ENCODE results near the gene DARS2. TPM values are rescaled to one million over a fixed set of nuclear protein-coding genes. Genes with fewer than 3 reads are reported as not detected.
"Not testable (repeated sequence)": the region's sequence is repeated elsewhere in the genome, so short reads cannot be mapped to it uniquely, and the experiment has no call there.

DARS2 gene
- total RNA-seq, 2 donors from 2014 or later, result 7.5 to 11.2 TPM

DNA sequence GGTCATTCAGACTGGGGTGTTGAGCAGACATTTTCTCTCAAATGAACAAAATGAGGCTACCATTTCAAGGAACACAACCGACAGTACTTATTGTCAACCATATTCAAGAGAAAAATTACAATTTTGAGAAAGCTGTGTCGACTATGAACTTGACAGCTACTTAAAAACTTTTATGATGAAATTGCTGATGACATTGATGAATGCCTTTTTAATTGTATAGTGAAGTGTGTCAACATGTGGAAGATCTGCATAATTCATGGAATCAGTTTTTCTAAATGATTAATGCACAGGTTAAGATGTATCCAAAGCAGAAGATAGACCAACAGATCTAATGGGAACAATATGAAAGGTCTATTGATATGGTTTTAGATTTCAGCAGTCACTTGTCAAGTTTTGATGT lies 34.6 kb upstream of the DARS2 start:
- no peak overlapping the region for H3K27ac ChIP-seq
- peaks cover 0 to 8% of the 10 kb centered on the region in 2 donors for H3K36me3 ChIP-seq (replicated peaks in 1 of 2; ENCODE audit: insufficient read depth in 1 of 2, low read depth in 2 of 2)
- 86 to 96% methylated on average over 2 of the region's 2 CpGs for WGBS, 2 donors
- no peaks in the 10 kb centered on the region for H3K9me3 ChIP-seq
- TF ChIP-seq POLR2A (IDR thresholded peaks at IDR 0.05), result no peak
- TF ChIP-seq, protein P1, sequence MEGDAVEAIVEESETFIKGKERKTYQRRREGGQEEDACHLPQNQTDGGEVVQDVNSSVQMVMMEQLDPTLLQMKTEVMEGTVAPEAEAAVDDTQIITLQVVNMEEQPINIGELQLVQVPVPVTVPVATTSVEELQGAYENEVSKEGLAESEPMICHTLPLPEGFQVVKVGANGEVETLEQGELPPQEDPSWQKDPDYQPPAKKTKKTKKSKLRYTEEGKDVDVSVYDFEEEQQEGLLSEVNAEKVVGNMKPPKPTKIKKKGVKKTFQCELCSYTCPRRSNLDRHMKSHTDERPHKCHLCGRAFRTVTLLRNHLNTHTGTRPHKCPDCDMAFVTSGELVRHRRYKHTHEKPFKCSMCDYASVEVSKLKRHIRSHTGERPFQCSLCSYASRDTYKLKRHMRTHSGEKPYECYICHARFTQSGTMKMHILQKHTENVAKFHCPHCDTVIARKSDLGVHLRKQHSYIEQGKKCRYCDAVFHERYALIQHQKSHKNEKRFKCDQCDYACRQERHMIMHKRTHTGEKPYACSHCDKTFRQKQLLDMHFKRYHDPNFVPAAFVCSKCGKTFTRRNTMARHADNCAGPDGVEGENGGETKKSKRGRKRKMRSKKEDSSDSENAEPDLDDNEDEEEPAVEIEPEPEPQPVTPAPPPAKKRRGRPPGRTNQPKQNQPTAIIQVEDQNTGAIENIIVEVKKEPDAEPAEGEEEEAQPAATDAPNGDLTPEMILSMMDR (IDR thresholded peaks at IDR 0.05), result no peak
- H3K4me3 ChIP-seq, result no peak overlapping the region
- intact Hi-C loops (cut with DNase I), result no loop called here
- ATAC-seq (no peak), DNase-seq (no peak)
- no peaks in the 10 kb centered on the region for H3K4me1 ChIP-seq
- H3K27me3 ChIP-seq, result no peaks in the 10 kb centered on the region

DNA sequence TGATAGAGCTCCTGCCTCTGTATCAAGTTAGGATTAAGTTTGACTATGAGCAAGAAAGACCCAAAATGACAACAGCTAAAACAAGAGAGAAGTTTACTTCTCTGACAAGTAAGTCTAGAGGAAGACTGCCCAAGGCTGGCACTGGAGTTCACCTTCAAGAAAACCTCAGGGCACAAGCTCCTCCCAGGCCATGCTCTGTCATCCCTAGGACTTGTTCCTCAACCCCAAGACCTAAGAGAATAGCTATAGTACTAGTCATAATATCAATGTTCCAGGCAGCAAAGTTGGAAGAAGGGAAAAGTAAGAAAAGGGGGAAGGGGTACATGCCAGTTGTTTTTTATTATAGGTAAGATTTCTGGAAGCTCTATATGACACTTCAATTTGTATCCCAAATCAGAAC lies 26.4 kb upstream of the DARS2 start:
- Histone ChIP-seq H3K4me1 (no peaks in the 10 kb centered on the region), H3K4me3 (no peak overlapping the region), H3K27ac (no peak overlapping the region), H3K36me3 (replicated peaks in 1 of 2; ENCODE audit: insufficient read depth in 1 of 2, low read depth in 2 of 2) (no peaks in the 10 kb centered on the region), H3K27me3 (no peaks in the 10 kb centered on the region), H3K9me3 (no peaks in the 10 kb centered on the region)
- TF ChIP-seq, protein P1 (IDR thresholded peaks at IDR 0.05), result no peak
- TF ChIP-seq POLR2A (IDR thresholded peaks at IDR 0.05), result no peak
- intact Hi-C loops (cut with DNase I), result no loop called here
- ATAC-seq (no peak), DNase-seq (no peak)

DNA sequence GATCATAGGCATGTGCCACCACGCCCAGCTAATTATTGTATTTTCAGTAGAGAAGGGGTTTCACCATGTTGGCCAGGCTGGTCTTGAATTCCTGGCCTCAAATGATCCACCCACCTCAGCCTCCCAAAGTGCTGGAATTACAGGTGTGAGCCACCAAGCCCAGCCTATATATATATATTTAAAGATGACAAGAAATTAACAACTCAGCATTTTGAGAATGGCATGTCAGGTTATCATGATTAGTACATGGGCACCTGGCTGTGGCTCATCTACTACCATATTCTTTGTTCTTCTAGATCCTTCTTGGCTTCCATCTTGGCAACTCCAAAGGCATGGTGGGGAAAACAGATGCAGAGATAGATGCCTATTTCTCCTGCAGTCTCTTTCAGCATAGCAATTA lies 24.5 kb upstream of the DARS2 start:
- ATAC-seq, H3K4me1 ChIP-seq, H3K9me3 ChIP-seq: not testable (repeated sequence)

DNA sequence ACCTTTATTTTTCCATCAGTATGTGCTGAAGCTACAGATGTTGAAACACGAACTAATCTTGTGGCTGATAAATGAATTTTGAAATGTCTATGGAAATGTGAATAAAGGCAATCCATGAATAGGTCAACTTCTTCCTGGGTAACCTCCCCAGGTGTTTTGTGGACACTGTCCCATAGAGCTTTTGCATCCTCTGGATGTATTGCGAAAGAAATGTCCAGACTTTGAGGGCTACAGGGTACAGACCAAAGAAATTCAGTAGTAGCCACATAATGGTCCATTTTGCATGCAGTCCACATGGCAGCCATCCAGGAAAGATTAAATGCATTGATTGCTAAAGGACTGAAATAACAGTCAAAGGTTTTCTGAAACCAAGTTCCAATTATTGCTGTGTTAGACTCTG lies 21.5 kb upstream of the DARS2 start:
- Histone ChIP-seq H3K27ac (no peak overlapping the region), H3K4me3 (no peak overlapping the region), H3K4me1 (no peaks in the 10 kb centered on the region), H3K27me3 (no peaks in the 10 kb centered on the region), H3K36me3 (replicated peaks in 1 of 2; ENCODE audit: insufficient read depth in 1 of 2, low read depth in 2 of 2) (no peaks in the 10 kb centered on the region), H3K9me3 (no peaks in the 10 kb centered on the region)
- DNase-seq, result no peak
- ATAC-seq, result no peak
- WGBS, 2 donors, result 72 to 77% methylated on average over 2 of the region's 2 CpGs
- intact Hi-C loops (cut with DNase I), result no loop called here
- TF ChIP-seq, protein P1 (IDR thresholded peaks at IDR 0.05), result no peak
- no peak for TF ChIP-seq POLR2A (IDR thresholded peaks at IDR 0.05)

More for the DNA sequence above, 24.5 kb upstream of the DARS2 start:
- H3K4me3 ChIP-seq; H3K36me3 ChIP-seq (replicated peaks in 1 of 2; ENCODE audit: insufficient read depth in 1 of 2, low read depth in 2 of 2); H3K27me3 ChIP-seq; DNase-seq; H3K27ac ChIP-seq; intact Hi-C loops (cut with DNase I): not testable (repeated sequence)
- WGBS, 2 donors, result 90 to 92% methylated on average over 1 of the region's 1 CpG

DNA sequence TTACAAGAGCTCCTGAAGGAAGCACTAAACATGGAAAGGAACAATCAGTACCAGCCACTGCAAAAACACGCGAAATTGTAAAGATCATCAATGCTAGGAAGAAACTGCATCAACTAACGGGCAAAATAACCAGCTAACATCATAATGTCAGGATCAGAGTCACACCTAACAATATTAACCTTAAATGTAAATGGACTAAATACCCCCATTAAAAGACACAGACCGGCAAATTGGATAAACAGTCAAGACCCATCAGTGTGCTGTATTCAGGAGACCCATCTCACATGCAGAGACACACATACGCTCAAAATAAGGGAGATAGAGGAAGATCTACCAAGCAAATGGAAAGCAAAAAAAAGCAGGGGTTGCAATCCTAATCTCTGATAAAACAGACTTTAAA lies 10.8 kb upstream of the DARS2 start:
- 94 to 98% methylated on average over 5 of the region's 5 CpGs for WGBS, 2 donors

DNA sequence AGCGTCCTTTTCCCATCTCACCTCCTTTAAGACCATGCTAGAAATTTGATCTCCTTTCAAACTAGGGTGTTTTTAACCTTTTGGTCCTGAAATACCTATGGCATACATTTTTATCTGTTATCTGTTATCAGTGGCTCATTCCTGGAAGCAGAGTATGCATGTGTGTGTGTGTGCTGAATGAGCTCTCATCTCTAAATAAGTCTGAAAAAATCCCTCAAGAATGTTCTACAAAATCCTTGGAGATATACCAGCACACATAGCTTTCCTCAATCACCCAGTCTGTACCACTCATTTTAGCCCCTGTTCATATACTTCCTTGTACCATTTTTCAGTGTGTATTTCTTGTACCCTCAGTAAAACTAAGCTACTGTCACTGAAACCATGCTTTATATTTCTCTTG lies 6.0 kb upstream of the DARS2 start:
- no peaks in the 10 kb centered on the region for H3K9me3 ChIP-seq
- H3K27ac ChIP-seq, result no peak overlapping the region
- no peak overlapping the region for H3K4me3 ChIP-seq
- DNase-seq, result no peak
- WGBS, 2 donors, result 71 to 75% methylated on average over 1 of the region's 1 CpG
- H3K36me3 ChIP-seq (replicated peaks in 1 of 2; ENCODE audit: insufficient read depth in 1 of 2, low read depth in 2 of 2), result no peaks in the 10 kb centered on the region
- no peak for ATAC-seq
- intact Hi-C loops (cut with DNase I), result no loop called here
- H3K27me3 ChIP-seq, result no peaks in the 10 kb centered on the region
- TF ChIP-seq POLR2A (IDR thresholded peaks at IDR 0.05), result no peak
- TF ChIP-seq, protein P1 (IDR thresholded peaks at IDR 0.05), result no peak
- peaks cover 2% of the 10 kb centered on the region for H3K4me1 ChIP-seq

More for the DNA sequence above, 10.8 kb upstream of the DARS2 start:
- intact Hi-C loops (cut with DNase I); DNase-seq; H3K36me3 ChIP-seq (replicated peaks in 1 of 2; ENCODE audit: insufficient read depth in 1 of 2, low read depth in 2 of 2); H3K9me3 ChIP-seq; H3K4me3 ChIP-seq; H3K27me3 ChIP-seq; H3K27ac ChIP-seq; H3K4me1 ChIP-seq; ATAC-seq: not testable (repeated sequence)
